ENCODE results near the gene ACTN1.

The ACTN1 gene

DNA sequence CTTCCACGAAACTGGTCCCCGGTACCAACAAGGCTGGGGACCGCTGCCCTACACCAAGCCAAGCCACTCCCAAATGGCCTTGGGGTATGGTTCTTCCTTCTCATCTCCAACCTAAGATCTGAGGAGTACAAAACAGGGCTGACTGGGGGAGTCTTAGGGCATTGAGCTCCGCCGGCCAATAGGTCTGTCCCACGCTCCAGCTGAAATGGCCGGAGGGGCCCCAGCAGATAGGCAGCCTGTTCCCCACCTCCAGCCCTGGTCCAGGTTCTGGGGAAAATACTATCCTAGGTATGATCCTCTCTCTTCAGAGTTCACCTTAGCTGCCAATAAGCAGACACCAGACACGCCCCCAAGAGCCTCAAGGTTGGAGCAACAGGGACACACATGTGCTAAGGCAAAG is 90.2 kb downstream of the ACTN1 start:
- DNase-seq (ENCODE audit: low read depth), result no peak

DNA sequence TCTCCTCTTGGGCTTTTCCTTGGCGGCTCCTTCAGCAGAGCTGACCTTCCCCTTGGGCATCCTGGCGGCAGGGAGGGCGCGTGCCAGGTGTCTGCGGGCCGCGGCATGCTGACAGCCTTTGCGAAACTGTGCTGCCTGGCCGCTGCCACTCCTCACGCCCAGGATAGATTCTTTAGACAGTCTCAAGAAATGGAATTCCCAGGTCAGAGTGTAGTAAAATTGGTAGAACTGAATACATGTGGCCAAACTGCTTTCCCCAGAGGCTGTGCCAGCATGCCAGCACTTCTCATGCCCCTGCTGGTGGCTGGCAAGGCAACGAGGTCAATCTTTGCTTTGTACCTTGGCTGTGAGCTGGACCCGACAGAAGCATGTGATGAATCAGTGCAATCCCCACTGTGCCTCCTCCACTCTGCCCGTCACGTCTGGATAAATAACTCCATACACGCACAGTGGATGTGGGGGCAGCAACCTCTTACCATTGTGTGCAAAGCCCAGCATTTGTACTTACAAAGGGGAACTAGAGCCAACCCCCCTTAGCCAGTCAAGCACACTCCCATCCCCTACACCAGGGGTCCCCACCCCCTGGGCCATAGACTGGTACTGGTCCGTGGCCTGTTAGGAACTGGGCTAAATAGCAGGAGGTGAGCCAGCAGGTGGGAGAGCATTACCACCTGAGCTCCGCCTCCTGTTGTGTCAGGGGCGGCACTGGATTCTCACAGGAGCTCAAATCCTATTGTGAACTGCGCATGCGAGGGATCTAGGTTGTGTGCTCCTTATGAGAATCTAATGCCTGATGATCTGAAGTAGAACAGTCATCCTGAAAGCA is 90.9 kb downstream of the ACTN1 start:
- DNase-seq (ENCODE audit: low read depth), result no peak

DNA sequence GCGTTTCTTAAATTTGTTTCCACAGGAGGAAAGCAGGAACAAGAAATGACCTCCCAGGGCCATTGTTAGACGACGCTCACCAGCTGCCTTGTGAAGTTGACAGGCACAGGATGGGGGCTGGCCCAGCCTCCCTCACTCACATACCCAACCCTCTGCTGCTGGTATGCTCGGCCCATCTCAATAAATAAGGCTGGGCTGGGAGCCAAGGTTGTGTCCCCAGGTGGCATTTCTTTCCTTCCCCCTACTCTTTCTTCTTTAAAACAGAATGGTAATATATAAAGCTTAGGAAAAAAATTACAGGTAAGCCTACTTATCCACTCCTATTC is 93.0 kb downstream of the ACTN1 start:
- DNase-seq (ENCODE audit: low read depth), result no peak

DNA sequence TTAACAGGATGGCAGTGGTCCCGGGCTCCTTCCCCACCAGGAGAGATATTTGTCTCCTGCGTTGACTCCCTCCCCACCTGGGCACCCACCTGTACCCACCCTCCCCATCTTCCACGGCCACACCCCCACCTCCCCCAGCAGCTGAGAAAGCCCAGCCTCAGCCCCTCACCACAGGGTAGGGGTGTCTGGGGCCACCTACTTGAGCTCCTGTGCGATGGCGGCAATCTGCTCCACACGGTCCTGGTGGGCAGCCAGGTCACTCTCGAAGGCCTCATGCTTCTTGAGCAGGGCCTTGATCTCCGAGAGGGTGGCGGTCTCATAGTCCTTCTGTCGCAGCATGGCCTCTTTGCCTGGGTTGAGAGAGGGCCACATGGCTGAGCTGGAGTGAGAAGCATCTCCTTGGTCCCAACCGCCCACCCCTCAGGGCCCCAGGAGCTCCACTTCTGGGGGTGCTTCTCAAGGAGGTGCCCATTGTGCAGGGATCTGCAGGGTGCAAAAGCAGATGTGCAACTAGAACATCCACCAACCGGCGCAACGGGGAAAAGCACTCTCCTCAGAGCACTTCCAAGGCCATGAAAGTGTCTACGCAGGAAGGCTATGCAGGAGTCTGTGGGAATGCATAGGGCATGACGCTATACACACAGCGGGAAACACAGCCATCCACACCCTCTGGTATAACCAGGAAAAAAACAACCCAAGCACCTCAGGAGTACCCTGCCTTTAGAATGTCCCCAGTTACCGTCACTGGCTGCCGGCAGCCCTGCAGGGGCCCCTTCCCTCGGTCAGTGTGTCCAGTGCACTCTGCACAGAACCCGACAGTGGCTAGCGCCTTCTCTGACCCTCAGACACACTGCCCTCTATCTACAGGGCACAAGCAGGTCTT is 93.6 kb downstream of the ACTN1 start:
- no peak for DNase-seq (ENCODE audit: low read depth)

DNA sequence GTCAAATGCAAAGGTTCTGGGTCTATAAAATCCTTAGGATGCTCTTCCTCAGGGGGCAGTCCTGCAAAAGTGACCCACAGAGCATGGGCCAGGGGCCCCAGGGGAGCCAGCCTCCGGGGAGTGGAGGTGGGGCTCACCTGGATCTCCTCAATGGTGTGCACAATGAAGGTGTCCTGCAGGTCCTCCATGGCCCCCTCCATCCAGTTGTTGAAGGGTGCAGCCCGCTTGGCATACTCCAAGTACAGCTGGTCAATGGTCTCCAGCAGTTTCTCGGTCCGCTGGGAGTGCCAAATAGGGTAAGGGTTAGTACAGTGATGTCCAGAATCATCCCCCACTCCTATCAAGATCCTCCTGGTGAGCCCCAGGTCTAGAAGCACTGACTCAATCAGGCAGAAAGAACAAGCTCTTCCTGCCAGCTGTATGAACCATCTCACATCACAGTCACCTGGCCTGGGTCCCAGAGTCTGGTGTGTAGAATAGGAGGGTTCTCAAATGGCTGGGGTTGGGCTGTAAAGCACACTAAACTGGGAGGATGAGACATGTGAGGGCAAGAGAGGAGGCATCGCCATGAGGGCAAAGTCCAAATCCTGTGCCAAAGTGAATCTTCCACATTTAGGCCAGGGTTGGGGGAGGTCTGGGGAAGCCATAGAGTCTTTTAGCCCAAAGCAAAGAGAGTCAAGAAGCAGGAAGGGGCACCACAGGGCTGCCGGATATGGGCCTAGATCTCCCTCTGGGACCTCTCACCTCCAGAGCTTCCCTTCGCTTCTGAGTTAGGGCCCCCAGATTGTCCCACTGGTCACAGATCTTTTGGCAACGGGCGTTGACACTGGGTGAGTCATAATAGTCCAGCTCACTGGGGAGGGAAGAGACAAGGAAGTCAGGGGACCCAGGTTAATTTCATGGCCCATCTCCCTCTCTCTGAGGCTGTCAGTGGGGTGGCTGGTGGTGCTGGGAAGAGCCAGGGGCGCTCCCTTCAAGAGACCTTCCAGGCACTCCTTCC is 94.8 kb downstream of the ACTN1 start:
- DNase-seq (ENCODE audit: low read depth), result no peak

DNA sequence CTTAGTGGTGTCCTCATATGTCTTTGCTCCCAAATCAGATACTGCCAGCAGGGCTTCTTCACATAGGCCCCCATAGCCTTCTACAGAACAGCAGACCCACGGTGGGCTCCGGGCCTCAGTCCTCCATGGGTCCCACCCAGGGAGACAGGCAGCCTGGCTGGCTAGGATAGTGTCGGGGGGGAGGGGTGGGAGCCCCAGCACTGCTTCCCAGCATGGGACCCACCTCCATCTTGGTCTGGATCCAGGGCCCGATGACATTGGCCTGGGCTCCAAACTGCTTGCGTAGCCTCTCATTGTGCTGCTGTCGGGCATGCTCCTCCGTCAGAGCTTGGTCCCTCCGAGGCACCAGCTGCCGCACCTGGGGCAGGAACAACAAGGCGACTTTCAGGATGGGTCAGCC is 96.9 kb downstream of the ACTN1 start:
- no peak for DNase-seq (ENCODE audit: low read depth)

DNA sequence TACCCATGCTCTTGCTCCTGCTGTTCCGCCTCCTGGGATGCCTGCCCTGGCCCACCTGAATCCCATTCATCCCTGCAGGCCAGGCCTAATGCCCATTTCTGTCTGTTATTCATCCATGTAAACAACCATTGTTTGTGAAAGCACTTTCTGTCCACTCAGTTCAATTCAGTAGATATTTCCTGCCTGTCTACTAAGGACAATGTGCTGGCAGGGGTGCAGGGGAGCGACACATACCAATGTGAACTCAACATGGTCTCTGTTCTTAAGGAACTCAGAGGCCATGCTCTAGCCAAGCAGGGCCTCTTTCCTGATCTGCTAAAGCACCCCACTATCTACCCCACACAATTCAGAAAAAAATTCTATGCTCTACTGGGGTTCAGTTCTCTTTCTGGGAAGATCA is 97.7 kb downstream of the ACTN1 start:
- DNase-seq (ENCODE audit: low read depth), result no peak

DNA sequence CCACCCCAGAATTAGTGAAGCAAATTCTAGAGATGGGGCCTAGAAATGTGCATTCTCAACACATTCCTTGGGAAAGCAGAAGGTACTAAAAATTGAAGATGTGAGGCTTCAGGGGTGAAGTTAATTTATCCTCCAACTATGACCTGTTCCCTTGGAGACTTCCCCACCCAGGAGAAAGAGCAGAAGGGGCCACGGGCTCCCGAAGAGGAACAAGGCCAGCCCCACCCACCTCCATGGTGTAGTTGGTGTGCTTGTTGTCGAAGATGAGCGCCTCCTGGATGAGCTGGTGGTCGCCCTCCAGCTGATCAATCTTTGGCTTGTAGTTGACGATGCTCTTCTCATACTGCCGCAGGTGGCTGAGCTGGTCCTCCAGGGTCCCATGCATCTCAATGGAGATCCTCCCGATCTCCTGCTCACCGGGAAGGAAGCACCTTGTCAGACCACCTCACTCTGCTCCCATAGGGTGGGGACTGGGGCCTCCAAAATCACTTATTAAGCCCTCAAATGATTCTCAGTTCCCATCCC is 98.5 kb downstream of the ACTN1 start:
- DNase-seq (ENCODE audit: low read depth), result no peak

DNA sequence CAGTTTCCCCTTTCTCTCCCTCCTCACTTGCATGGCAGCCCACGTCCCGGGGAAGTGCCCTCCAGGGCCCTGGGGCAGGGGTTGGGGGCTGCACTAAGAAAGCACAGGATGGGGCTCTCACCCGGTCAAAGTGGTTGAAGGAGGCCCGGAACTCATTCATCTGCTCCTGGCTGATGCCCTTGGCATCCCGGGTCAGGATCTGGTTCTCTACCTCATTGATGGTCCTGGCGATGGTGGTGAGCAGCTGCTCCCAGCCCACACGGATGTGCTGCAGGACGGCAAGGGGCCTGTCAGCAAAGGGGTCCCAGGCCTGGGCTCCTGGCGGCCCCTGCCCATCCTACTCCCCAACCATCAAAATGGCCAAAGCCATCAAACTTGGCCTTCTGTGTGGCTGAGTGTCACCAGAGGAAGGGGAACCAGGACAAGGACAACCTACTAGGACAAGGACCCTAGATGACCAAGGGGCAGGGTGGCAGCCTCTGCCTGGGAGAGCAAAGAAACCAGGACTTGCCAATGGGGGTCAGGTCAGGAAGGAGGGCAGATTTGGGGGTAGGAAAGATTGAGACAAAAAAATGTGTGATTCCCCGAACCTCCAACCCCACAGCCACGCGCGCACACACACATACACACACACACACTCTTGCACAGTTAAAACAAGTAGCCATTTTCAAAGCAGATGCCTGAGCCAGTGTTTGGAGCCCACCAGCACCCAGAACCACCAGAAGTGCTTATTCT is 99.1 kb downstream of the ACTN1 start:
- no peak for DNase-seq (ENCODE audit: low read depth)

DNA sequence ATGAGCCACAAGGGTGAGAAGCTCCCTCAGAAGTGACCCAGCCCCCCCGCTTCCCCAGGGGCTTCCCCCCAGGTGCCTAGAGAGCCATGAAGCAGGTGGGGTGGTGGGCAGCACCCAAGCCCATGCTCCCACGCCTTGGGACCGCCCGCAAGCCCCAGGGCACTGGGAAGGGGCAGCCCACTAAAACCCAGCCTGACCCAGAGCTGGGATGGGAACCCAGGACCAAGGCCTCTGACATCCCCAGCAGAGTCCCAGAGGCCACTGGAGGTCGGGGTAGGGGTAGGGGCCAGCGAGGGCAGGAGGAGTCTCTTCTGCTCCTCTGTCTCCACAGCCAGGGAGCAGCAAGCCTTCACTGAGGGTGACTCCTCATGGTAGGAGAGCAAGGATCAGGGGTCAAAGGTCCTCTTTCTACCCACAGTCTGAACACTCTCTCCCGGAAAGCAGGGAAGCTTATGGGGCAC is 99.8 kb downstream of the ACTN1 start:
- DNase-seq (ENCODE audit: low read depth), result no peak

DNA sequence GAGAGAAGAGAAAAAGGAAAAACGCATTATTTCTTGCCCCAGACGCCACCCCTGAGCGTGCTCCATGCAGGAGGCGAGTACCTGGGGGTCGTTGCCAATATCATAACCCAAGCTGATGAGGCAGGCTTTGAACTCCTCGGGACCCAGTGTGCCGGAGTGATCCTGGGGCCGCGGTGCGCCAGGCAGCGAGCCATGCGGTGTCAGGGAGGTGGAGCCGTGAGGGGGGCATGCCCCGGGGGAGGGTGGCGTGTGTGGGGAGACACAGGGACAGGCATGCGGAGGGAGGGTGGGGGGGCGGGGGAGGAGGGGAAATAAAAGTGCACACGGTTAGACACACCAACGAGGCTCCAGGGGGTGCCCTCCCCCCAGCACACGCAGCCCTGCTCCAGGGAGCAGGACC is 100.2 kb downstream of the ACTN1 start:
- no peak for DNase-seq (ENCODE audit: low read depth)

DNA sequence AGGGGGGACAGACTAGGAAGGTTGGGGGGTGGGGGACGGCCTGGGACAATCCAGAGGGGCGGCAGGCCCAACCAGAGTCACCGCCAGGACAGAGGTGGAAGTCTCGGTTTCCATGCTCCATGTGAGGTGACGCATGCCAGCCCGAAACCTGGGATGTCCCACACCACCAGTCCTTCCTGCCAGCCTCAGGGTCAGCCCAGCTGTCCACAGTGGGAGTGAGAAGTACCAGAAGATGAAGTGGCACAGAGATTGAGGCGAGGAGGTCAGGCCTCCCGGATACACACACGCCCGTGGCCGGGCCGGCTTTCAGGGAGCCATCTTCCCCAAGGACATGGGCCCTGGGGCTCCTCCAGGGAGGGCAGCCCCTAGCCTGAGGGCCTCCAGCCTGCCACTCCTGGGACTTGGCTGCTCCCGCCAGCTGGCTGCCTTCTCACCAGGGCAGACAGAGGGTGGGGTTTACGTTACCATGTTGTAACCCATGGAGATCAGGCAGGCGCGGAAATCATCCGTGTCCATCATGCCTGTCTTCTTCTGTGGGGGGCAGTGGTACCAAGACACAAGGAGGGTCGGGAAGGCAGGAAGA is 101.0 kb downstream of the ACTN1 start:
- DNase-seq (ENCODE audit: low read depth), result no peak

DNA sequence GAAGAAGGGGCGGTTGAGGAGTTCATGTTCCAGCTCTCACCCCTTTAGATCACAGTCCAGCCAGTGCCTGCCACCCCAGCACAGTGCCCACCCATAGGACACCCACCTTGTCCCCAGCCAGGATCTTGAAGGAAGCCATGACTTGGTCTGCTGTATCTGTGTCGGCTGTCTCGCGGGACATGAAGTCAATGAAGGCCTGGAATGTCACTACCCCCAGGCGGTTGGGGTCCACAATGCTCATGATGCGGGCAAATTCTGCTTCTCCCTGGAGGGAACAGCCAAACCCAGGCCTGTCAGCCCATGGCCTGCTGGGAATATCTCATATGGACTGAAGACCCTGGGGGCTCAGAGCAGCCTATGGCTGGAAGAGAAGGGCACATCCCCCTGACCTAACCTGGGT is 102.1 kb downstream of the ACTN1 start:
- DNase-seq (ENCODE audit: low read depth), result no peak

DNA sequence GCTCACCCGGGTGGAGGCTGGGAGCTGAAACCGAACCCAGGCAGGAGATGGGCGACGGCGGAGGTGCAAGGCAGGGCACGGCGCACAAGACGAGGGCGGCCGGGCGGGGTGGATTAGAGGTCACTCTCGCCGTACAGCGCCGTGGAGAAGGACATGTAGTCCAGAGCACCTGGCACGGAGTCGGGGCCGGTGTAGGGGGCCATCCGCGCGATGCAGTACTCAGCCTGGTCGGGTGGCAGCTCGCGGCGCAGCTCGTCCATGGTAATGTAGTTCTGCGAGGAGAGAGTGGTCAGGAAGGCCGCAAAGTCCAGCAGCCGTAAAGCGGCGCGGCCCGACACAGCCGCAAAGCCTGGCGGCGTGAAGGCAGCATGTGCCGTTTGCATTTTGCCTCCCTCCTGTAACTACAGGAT is 104.4 kb downstream of the ACTN1 start:
- DNase-seq (ENCODE audit: low read depth), result no peak

DNA sequence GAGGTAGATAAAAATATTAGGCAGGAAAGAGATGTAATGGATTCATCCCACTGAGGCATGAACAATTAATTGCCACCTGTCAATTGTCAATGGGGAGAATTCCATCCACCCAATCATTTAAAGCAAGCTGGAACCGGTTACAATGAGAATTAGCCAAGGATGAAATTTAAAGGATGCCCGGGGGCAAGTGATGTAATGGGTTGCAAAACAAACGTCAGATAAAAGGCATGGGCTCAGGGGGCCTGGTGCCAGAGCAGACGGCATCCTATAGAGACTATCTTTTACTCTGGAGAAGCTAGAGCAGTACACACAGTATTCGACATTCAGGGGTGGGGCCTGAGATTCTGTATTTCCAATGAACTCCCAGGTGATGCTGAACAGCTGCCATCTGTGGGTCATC is 105.7 kb downstream of the ACTN1 start:
- no peak for DNase-seq (ENCODE audit: low read depth)

DNA sequence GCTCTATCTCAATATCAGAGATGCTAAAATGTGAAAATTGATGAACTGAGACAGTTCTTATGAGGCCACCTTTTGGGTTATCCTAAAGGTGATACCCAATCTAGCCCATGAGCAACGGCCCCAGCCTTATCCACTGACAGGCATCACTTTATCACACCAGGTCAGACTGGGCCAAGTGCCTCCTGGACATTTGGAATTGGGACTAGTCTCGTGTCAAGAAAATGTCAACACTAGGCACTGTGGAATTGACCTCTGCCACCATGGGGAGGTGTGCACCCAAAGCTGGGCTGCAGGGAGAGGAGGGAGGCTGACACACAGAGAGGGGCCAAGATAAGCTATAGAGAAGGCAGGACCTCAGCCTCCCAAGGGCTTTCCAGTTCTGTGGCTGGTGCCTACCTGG is 107.7 kb downstream of the ACTN1 start:
- no peak for DNase-seq (ENCODE audit: low read depth)

DNA sequence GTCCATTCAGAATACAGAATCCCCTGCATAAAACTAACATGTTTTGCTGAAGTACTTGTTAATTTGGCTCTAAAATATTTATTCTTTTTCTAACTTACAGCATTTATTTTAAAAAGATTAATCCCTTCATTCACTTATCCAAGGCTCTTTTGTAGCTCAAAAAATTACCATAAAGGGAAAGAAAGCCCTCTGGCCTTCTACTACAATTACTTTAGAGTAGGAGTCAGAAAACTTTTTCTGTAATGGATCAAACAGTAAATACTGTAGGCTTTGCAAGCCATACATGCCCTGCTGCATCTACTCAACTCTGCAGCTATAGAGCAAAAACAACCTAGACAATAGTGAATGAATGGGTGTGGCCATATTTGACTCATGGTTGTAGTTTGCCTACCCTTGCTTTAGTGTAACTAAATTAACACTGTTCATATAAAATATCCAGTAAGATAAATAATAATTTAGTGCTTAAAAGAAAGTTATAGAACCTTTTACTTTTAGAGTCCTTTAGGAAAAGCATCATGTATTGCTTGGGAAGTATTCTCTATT is 112.0 kb downstream of the ACTN1 start:
- DNase-seq (ENCODE audit: low read depth), result no peak

DNA sequence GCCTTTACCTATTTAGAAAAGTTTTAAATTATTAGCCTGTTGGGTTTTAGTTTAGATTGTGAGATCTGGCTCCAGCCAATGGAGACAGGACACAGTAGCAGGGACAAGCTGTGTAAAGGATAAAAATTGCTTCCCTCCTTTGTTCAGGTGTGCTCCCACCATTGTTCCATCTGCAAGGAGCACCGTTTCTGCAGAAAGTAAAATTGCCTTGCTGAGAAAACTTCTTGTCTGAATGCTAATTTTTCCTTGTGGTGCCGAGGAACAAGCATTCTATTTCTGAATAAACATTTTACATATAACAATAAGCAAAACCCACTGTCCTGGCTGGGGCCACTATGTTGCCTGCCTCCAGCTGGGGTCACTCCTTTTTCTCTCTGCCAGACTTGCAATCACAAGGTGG is 113.6 kb downstream of the ACTN1 start:
- no peak for DNase-seq (ENCODE audit: low read depth)

DNA sequence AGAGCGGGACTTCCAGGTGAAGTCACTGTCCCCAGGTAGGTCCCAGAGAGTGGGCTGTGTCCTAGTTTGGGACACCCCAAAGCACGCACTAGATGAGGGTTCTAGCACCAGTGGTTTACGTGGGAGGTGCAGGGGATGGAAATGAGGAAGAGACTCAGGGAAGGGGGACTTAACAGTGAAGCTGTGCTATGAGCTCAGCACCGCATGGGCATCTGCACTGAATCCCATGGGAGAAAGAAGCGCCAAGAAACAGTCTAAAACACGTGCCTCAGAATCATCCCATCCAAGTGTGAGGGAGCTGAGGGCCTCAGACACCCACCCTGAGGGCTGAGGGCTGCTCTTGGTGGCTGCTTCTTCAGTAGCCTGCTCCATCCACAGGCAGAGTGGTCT is 114.7 kb downstream of the ACTN1 start:
- DNase-seq (ENCODE audit: low read depth), result no peak

DNA sequence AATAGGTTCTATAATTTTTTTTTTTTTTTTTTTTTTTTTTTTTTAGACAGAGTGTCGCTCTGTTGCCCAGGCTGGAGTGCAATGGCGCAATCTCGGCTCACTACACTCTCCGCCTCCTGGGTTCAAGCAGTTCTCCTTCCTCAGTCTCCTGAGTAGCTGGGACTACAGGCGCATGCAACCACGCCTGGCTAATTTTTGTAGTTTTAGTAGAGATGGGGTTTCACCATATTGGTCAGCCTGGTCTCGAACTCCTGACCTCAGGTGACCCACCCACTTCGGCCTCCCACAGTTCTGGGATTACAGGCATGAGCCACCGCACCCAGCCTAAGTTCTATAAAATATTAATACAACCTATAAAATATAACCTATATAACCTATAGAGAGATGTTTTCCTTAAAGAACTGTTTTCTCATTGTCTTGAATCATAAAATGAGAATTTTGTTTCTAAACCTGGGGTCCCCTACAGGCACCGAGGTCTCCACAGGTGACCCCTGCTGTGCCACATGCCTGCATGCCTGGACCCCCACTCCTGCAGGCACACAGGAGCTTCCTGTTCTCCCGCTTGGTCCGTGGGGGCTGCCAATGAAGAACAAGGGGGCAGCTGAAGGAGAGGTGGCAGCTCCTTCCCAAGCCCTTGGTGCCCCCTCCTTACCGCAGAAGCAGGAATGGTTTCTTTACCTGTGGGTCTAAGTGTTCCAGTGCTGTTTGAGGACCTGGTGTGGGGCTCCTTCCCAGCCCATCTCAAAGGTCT is 115.3 kb downstream of the ACTN1 start:
- no peak for DNase-seq (ENCODE audit: low read depth)

Data from activated T-helper 1 cell treated with Interleukin-2 at 50 U/mL for 16 hours (primary cell).